Stimulated activated CD8-positive, alpha-beta memory T cell treated with anti-CD3 and anti-CD28 coated beads, Interleukin-15, amount 100 ng/mL, for 1 hour (primary cell): ENCODE measurements around the gene PROS1.

Experiments
- DNase-seq: peaks from one replicate; pipeline ENCODE4 v3.0.0-alpha.2; 2020; ENCODE audit warnings: low read depth

Gene PROS1

GRCh38 chr3:93973131-93974126 is at the start of gene PROS1:
TSS of gene PROS1 (minus strand) at chr3:93973896. CDS start at chr3:93973749, 147 bp downstream.
- peak; percentile 1 for DNase-seq

- DNase-seq: no peak
These were observed 46.6 kb upstream of the PROS1 start for GRCh38 chr3:94020293-94020692.

GRCh38 chr3:94019659-94020058 is 46.0 kb upstream of the PROS1 start:
- no peak for DNase-seq

GRCh38 chr3:94015025-94015424 is 41.3 kb upstream of the PROS1 start:
- DNase-seq: no peak

GRCh38 chr3:94012185-94012584 is 38.5 kb upstream of the PROS1 start:
- DNase-seq: no peak

GRCh38 chr3:94011233-94011711 is 37.6 kb upstream of the PROS1 start:
- no peak for DNase-seq

GRCh38 chr3:94009608-94010007 is 35.9 kb upstream of the PROS1 start:
- DNase-seq: no peak

- DNase-seq: no peak
These were observed 34.6 kb upstream of the PROS1 start for GRCh38 chr3:94008253-94008652.

GRCh38 chr3:94004301-94004910 is 30.7 kb upstream of the PROS1 start:
- no peak for DNase-seq

GRCh38 chr3:94001827-94002495 is 28.3 kb upstream of the PROS1 start:
- DNase-seq: no peak

GRCh38 chr3:94001191-94001590 is 27.5 kb upstream of the PROS1 start:
- no peak for DNase-seq

- no peak for DNase-seq
These were observed 20.4 kb upstream of the PROS1 start for GRCh38 chr3:93994056-93994455.

- no peak for DNase-seq
These were observed 18.5 kb upstream of the PROS1 start for GRCh38 chr3:93992207-93992606.

GRCh38 chr3:93991631-93992030 is 17.9 kb upstream of the PROS1 start:
- DNase-seq: no peak

GRCh38 chr3:93989241-93989640 is 15.5 kb upstream of the PROS1 start:
- DNase-seq: no peak

- DNase-seq: no peak
These were observed 15.1 kb upstream of the PROS1 start for GRCh38 chr3:93988764-93989163.

- no peak for DNase-seq
These were observed 14.6 kb upstream of the PROS1 start for GRCh38 chr3:93988283-93988682.

- DNase-seq: no peak
These were observed 10.9 kb upstream of the PROS1 start for GRCh38 chr3:93984618-93985017.

GRCh38 chr3:93983408-93983807 is 9.7 kb upstream of the PROS1 start:
- no peak for DNase-seq

- DNase-seq: no peak
These were observed 8.0 kb upstream of the PROS1 start for GRCh38 chr3:93981649-93982048.

GRCh38 chr3:93979850-93980676 is 6.4 kb upstream of the PROS1 start, which contains the start of gene ARL13B:
TSS of gene ARL13B (plus strand) at chr3:93980155. CDS start at chr3:93980424, 269 bp downstream.
- DNase-seq: peak; percentile 81

GRCh38 chr3:93969997-93970396 is 3.7 kb downstream of the PROS1 start:
- no peak for DNase-seq
